HEK293T (cell line): Measurements from ENCODE around the gene SIGLEC12.

Experiments
- FOXA1 ChIP-seq: fragments of 450-650 bp; IDR thresholded peaks from 2 replicates; pipeline ENCODE4 v1.6.1; 2016; ENCODE audit warnings: mild to moderate bottlenecking
- FOXM1 ChIP-seq: fragments of 450-650 bp; IDR thresholded peaks from 2 replicates; pipeline ENCODE4 v1.6.1; 2017; ENCODE audit warnings: mild to moderate bottlenecking, borderline replicate concordance
- SP1 ChIP-seq: fragments of 450-650 bp; IDR thresholded peaks from 2 replicates; pipeline ENCODE4 v1.6.1; 2017
- TARDBP ChIP-seq: fragments of 450-650 bp; IDR thresholded peaks from 2 replicates; pipeline ENCODE4 v1.6.1; 2016

- no peak for TF ChIP-seq SP1
- no peak for TF ChIP-seq FOXM1
- no peak for TF ChIP-seq TARDBP
- no peak for TF ChIP-seq FOXA1
Observed at GRCh38 chr19:51471527-51471926, 30.1 kb downstream of the SIGLEC12 start.
